ENCODE data around the gene DNAH10.
"Not testable (repeated sequence)": the region's sequence is repeated elsewhere in the genome, so short reads cannot be mapped to it uniquely, and the experiment has no call there.

The DNAH10 gene

DNA sequence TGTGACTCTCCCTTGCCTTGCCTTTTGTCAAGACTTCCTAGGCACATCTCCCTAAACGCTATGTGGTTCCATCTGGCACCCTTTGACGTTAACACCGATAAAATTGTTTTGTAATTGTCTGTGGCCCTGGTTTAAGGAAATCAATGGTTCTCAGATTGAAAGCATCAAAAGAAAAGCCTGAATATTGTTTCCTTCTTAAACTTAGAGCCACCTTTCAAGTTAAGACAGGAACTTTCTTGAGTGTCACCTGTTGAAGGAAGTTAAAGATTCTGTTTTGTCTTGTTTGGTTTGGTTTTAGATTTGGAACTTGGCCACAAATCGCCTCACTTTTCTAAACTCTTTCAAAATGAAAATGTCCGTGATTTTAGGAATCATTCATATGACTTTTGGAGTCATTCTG is 14.8 kb upstream of the DNAH10 start:
- DNase-seq: no peak

DNA sequence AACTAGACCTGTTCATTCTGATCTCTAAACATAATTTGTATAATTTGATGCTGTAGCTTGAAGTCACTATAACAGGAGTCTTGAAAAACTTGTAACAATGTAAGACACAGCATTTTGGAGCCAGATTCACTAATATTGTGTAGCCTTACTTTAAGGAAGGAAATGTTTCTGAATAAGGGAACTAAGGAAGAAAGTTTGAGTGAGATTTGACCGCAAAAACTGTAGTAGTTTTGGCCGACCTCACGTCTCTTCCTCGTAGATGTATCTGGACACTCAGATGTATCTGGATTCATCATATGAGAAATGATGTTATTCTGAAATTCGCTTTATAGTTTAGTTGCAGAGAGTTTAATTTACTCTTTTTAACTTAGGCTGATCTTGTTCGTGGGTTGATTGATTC is 13.9 kb upstream of the DNAH10 start:
- no peak for DNase-seq

DNA sequence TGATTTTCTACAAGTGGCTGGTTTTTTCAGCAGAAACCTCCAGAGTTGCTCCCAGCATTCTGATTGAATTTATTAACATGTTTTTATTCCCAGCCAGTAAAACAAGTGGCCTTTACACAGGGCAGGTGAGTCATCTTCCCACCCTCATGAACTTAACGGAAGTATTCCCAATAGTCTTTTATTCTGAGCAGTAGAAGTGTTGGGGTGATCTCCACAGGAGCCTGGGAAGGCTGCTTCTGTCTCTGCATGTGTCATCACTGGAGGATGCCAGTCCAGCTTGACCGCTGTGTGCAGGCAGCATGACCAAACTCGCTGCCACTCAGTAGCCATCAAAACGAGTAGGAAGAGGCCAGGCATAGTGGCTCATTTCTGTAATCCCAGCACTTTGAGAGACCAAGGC is 13.4 kb upstream of the DNAH10 start:
- DNase-seq: no peak

DNA sequence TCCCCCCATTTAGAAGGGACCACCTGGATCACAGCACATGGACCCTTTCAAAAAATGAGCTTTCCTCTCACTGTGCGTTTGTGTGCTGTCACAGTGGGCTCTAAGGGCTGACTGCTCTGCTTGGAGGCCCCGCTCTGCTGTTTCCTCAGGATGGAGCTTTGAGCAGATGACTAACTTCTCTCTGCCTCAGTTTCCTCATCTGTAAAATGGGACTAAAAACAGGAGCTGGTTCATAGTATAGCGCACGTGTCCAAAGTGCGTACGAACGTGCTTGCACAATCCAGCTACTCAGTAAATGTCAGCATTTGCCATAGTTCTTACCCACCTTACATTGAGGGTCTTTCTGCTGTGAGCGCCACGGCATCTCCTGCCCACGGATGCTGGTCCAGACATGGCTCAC is 12.7 kb upstream of the DNAH10 start:
- no peak for DNase-seq

DNA sequence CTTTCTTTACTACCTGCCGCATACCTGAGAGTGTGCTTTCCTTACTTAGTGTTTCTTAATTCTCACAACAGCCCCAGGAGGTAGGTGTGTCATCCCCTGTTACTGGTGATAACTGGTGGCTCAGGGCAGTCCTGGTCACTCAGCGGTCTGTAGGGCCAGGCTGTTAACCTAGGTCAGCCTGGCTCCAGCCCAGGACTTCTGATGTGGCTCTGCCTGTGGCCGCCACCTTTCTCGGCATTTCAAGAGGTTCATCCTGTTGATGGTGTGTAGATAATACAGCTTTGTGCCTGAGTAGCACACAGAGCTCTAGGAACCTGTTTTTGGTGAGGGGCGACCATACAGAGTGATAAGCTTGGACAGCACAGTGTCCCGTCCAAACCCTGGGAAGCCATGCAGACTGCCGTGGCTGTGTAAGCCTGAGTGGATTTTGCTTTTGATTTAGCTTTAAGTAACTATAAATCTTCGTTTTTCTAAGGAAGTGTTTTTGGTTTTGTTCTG is 11.9 kb upstream of the DNAH10 start:
- no peak for DNase-seq

DNA sequence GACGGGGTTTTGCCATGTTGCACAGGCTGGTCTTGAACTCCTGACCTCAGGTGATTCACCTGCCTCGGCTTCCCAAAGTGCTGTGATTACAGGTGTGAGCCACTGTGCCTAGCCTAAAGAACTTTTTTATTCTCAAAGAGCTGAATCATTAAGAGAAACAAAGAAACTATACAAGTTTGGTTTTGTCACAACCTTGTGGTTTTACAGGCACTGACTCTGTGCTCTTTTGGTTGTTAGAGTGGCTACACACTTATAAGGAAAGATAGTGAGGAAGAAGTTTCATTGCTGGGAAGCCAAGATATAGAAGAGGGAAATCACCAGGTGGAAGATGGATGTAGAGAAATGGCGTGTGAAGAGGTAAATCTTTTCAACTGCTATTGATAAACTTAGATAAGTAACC is 10.1 kb upstream of the DNAH10 start:
- DNase-seq: no peak

DNA sequence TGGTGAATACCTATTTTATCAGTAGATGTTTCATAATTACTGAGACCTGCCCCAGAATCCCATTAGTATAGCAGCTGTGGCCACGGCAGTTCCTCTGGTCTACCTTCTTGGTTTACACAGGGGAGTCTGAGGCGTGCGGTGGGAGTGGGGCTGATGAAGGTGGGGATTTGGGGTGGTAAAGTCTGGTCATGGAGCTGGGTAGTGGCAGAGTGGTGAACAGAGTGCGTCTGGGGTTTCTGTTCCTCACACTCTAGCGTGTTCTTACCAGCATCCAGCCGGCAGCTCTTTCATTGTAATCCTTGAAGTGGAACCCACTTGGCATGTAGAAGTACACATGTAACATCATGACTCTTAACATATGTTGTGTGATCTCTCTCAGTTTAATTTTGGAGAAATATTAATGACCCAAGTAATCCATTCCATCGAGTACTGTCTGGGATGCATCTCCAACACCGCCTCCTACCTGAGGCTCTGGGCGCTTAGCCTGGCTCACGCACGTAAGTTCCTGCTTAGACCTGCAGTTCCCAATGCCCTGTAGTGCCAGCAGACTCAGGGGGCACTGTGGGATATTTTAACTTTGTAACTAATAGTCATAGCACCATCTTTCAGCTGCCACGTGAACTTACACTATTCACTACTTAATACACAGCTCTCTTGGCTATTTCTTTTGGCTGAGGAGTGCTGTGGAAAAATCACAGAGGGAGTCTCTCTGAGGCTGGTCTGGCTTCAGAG is 7.9 kb upstream of the DNAH10 start:
- DNase-seq: no peak

DNA sequence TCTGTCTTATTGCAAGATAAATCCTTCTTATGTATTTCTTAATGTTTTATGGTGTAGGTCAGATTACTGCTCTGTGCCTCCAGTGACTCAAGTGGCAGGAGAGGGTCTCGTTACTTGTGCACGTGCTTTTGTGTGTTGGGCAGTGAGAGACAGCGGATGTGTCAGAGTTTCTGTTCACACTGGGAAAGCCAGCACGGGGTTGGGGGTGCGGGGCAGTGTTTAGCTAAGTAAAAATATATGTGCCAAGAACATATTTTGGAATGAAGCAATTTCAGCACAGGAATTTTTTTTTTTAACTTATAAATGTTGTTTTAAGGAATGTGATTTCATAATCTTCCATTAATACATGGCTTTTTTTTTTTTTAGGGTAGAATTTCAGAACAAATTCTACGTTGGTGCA is 4.5 kb upstream of the DNAH10 start:
- no peak for DNase-seq

DNA sequence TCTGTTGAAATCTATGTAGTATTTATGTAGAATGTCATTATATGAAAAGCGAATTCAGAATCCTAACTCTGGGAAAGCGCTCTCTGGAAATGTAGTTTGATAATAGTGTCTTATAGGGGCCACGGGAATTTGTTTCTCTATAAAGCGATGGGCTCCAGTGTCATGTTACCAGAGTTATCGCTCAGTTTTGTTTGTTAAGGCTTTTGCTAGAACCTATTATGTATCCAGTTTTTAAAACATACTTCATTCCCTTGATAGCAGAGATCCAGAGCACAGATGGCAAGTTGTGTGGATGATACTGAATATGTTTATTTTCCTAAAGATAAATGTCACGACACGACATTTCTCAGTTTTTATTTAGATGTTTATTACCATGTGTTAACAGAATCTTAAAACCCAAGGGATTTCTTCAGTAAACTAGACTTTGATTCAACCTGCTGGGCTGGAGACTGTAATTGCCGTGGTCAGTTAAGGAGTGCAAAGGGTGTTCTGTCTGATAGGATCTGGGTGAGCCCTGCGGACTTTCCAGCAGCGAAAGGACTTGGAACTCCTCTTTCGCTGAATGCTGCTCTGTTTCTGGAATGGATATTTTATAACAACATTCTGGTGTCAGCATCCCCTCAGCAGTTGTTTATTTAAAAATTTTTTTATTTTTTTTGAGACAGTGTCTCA is 1.7 kb upstream of the DNAH10 start:
- no peak for DNase-seq

DNA sequence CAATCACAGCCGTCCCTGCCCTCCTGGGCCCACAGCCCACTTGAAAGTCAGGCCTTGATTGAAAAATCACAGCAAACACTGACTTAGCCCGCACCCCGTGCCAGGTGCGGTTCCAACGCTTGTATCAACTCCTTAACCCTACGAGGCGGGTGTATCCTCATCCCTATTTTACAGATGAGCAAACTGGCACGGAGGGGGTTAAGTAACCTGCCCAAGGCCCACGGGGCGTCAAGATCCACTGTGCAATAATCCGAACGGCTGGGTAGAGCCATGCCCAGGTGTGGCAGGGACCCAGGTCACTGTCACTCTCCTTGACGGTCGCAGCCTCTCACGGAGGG is 583 bp downstream of the DNAH10 start:
- DNase-seq: no peak

DNA sequence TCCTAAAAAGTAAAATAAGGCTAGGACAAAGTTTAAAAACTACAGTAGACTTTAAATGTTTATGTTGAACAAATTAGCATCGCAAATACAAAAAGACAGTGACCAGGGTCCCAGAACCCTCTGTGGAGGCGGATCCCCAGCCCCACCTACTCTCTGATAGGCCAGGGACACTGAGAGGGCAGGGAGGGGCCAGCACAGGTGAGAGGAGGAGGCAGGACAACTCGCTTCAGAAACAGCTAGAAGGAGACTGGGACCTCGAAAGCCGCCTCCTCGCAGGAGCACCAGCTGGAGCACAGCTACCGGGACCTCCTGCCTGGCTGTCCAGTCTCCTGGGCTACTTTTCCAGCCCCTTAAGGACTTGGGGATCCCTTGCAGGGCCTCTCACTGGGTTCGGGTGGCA is 992 bp downstream of the DNAH10 start:
- no peak for DNase-seq

DNA sequence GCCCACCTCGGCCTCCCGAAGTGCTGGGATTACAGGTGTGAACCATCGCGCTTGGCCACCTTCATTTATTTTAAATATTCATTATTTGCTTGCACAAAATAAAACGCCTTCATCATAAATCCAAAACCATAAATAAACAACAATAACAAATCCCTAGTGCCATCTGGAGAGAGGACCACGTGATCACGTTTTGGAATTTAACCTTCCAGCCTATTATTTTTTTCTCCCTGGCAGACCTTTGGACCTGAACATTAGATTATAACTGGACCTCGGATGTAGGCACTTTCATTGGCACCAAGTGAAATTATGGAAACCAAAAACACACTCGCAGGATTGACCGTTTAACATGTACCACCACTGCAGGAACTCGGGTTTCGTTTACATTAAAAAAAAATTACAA is 2.0 kb downstream of the DNAH10 start:
- DNase-seq: no peak

DNA sequence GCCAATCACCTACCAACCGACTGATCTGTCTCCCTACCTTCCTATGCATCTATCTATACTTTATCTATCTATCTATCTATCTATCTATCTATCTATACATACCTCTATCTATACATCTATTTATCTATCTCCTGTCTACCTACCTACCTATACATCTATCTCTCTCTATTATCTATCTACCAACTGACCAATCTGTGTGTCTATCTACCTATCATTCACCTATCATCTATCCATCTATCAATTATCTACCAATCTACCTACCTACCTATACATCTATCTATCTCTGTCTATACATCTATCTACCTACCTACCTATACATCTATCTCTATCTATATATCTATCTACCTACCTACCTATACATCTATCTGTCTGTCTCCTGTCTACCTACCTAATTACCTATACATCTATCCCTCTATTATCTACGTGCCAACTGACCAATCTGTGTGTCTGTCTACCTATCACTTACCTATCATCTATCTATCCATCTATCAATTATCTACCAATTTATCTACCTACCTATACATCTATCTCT is 3.5 kb downstream of the DNAH10 start:
- DNase-seq: no peak

DNA sequence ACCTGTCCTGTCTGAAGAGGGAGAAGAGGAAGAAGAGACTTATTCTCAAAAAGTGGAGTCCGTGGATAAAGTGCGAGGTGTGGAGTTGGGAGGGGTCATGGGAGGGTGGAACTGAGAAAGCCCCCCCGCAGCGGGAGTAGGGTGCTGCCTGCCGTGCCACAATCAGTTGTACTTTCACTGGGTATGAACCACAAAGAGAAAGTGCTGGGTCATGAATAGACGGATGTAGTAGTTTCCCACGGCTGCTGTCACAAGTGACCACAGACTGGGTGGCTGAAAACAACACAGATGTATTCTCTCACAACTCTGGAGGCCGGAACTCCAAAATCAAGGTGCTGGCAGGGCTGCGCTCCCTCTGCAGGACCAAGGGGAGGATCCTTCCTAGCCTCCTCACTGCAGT is 5.5 kb downstream of the DNAH10 start:
- DNase-seq: no peak

DNA sequence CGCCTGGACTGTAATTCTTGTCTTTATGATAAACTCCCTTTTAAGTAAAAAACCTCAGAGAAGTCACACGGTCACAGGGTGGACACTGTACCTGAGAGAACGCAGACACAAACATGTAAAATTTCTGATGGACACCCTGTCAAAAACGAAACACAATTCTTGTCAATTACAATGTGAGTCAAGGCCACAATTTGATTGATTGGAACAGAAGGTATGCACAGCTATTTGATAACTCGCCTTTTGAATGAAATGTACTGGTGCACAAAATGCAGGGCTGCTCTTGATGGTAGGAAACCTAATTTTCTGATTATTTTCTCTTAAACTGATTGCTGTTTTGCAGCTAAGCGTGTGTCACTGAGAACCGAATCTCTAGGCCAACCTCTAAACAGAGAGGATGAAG is 9.2 kb downstream of the DNAH10 start:
- no peak for DNase-seq

DNA sequence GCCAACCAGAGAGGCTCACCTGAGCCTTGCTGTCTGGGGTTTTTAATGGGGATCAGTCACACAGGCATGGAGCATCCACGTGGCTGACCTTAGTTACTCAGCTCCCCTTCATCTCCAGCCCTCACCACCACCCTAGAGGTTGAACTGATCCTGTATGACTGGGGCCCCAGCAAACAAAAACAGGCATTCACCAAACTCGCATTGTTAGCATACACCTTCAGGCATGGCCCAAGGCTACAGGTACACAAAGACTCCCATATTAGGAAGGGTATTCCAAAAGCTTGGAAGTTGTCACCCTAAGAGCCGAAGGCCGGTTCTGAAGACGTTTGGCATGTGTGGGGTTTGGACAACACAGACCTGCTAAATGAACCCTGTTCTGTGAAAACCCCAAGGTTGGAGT is 10.0 kb downstream of the DNAH10 start:
- DNase-seq: no peak

DNA sequence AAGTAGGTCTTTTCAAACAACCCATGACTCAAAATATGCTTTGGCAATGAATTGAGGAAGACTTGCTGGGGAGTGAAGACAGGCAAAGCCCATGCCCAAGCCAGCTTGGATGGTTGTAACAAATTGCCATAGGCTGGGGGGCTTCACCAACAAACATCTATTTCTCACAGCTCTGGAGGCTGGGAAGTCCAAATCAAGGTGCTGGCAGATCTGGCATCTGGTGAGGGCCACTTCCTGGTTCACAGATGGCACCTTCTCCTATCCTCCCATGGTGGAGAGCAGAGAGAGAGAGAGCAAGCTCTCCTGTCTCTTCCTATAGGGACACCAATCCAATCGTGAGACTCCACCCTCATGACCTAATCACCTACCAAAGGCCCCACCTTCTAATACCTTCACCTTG is 11.3 kb downstream of the DNAH10 start:
- no peak for DNase-seq

DNA sequence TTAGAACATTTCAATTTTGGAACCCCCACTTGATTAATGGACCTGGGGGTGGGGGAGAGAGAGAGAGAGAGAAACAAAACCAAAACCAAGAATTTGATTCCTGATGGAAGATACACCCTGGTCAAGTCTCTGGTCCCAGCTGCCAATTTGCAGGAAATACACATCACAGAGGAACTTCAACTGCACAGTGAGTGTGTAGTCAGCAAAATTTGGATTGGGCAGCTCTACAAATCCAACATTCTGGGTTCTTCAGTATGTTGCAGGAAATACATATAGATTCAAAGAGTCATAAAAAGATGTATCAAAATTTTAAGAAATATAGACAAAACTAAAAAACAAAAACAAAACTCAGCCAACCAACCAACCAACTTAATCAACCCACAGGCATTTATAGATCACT is 17.4 kb downstream of the DNAH10 start:
- DNase-seq: no peak

DNA sequence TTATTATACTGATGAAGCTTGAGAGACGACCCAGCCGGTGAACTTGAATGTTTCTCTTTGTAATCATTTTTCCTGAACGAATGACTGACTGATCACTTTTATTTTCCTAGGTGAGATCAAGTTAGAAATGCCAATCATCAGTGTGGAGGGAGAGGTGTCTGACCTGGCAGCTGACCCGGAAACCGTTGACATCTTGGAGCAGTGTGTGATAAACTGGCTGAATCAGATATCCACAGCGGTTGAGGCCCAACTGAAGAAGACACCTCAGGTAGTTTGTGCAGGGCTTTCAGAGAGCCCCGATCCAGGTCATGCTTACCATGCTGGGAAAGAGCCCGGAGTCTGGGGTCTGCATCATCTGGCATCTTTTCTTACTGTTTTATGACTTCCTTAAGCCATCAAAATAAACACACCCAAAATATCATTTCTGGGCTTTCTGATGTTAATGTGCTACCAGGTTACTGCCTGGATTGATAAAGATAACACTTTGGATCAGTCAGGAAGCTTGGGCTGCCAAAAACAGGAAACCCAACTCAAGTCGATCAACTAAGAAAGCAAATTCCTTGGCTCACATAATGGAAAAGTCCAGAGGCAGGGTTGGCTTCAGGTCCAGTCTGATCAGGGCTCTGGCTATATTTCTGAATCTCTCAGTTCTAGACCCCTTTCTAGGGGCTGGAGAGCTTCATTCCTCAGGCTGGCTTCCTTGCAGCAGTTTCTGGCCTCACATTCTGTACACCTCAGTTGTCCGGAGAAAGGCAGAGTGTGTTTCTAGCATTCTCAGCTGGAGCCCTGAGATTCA is 21.1 kb downstream of the DNAH10 start:
- no peak for DNase-seq

DNA sequence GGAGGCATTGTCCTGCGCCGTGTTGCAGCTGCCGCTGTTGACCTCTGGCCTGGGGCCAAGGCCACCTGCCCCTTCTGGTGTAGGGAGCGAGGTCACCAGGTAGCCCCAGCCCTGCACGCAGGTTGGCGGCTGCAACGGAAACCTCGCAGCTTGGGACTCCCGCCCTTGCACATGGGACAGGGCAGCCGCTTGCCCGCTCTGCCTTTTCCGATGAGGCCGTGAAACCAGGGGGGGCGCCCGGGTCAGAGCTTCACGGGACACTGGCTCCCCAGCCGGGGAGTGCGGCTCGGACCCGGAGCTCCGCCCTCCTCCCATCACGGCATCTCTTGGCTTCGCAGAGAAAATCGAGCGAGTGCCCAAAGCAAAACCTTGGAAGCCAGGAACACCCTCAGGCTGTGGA is 25.4 kb downstream of the DNAH10 start:
- DNase-seq: no peak

DNA sequence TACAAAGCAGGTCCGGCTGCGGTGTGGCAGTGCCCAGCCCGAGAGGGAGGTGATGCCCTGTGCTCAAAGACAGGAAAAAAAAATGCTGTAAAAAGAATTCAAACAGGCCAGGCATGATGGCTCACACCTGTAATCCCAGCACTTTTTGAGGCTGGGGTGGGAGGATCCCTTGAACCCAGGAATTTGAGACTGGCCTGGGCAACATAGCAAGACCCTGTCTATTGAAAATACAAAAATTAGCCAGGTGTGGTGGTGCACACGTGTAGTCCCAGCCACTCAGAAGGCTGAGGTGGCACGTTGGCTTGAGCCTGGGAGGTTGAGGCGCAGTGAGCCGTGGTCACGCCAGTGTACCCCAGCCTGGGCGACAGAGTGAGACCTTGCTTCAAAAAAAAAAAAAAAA is 26.4 kb downstream of the DNAH10 start:
- DNase-seq: no peak

DNA sequence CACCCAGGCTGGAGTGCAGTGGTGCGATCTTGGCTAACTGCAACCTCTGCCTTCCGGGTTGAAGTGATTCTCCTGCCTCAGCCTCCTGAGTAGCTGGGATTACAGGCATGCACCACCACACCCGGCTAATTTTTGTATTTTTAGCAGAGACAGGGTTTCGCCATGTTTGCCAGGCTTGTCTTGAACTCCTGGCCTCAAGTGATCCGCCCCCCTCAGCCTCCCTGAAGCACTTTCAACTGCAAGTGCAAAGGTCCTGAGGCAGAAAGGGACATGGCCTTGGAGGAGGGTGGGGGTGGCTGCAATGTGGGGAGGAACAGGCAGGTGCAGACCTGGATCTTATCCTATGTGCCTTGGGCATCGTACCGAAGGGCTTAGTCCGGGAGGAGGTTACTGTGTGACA is 27.3 kb downstream of the DNAH10 start:
- DNase-seq: not testable (repeated sequence)

DNA sequence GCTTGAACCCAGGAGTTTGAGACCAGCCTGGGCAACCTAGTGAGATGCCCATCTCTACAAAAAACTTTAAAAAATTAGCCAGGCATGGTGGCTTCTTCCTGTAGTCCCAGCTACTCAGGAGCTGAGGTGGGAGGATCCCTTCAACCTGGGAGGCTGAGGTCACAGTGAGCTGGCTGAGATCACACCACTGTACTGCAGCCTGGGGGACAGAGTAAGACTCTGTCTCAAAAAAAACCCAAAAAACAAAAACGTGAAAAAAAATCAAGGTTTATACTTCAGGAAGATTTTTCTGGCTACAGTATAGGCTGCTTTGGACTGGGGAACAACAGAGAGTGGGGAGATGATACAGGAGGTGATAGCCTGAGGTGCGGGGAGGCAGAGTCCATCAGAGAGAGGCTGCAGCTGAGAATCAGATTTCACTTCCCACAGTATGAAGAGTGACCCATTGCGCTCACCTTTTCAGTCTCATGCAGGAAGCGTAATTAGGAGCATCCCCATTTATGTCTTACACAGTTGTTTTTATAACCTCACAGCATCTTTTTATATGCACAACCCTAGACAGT is 28.9 kb downstream of the DNAH10 start:
- no peak for DNase-seq

DNA sequence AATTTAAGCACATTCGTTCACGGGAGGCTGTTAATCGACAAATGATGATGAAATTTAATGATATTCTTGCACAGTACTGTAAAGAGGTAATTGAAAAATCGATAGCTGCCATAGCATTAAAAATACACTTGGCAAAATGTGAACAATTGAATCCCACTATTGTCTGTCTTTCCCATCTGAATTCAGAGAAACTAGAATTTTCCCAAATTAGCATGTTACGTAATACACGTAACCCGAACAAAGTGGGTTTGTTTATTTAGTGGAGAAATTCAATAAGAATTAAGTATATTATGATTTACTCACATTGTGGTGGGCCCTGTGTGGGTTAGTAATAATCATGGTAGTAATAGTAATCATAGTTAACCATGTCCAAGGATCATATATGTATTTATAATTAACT is 31.9 kb downstream of the DNAH10 start:
- DNase-seq: no peak
